ES-I3 (cell line): Measurements from ENCODE around the gene TMEM198.

Experiments
- H3K36me3 ChIP-seq: 2 replicates; pipeline ENCODE4 v1.6.1; 2013; ENCODE audit warnings: mild to moderate bottlenecking, low read length, control low read depth, moderate library complexity; ENCODE audit not compliant: insufficient read depth
- H3K4me1 ChIP-seq: 2 replicates; pipeline ENCODE4 v1.6.1; 2013; ENCODE audit warnings: mild to moderate bottlenecking, control low read depth, low read length; ENCODE audit not compliant: insufficient read depth
- H3K9ac ChIP-seq: 2 replicates; pipeline ENCODE4 v1.6.1; 2013; ENCODE audit warnings: low read depth, mild to moderate bottlenecking, low read length, moderate library complexity
- H3K9me3 ChIP-seq: 2 replicates; pipeline ENCODE4 v1.6.1; 2013; ENCODE audit warnings: mild to moderate bottlenecking, low read length, moderate library complexity; ENCODE audit not compliant: control insufficient read depth, insufficient read depth

Gene TMEM198

DNA sequence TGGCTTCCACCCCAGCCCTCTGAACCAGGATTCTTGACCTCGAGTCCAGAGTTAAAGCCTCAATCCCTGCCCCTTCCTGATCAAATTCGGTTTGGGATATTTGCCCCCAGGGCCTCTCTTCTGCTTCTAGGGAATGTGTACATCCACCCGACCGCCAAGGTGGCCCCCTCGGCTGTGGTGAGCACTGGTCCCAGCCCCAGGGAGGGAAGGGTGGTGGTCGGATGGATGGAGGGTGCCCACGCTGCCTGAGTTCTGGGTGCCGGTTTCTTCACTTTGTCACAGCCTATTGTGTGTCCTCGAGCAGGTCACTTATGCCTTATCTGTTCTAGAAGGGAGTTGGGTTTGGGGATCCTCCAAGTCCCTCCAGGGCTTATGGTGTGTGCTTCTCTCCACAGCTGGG lies 38.2 kb upstream of the TMEM198 start:
- H3K4me1 ChIP-seq, result peaks cover 38% of the 10 kb centered on the region
- H3K9me3 ChIP-seq, result no peaks in the 10 kb centered on the region
- no peak overlapping the region for H3K9ac ChIP-seq
- peaks cover 6% of the 10 kb centered on the region for H3K36me3 ChIP-seq

- peak overlapping the region; percentile 8; the same call in 1 of the 2 replicates for H3K9ac ChIP-seq
- H3K36me3 ChIP-seq, result peaks cover 6% of the 10 kb centered on the region
- peaks cover 37% of the 10 kb centered on the region for H3K4me1 ChIP-seq
- H3K9me3 ChIP-seq, result no peaks in the 10 kb centered on the region
These were observed 37.6 kb upstream of the TMEM198 start for GRCh38 chr2:219506153-219506801.

- Histone ChIP-seq H3K9me3 (no peaks in the 10 kb centered on the region), H3K9ac (peak overlapping the region; percentile 8; the same call in 1 of the 2 replicates), H3K4me1 (peaks cover 33% of the 10 kb centered on the region), H3K36me3 (peaks cover 6% of the 10 kb centered on the region; the same call in 1 of the 2 replicates)
These were observed 36.9 kb upstream of the TMEM198 start for GRCh38 chr2:219506802-219507526.

- Histone ChIP-seq H3K9me3 (no peaks in the 10 kb centered on the region), H3K9ac (no peak overlapping the region), H3K4me1 (peaks cover 36% of the 10 kb centered on the region), H3K36me3 (peaks cover 6% of the 10 kb centered on the region; the same call in 1 of the 2 replicates)
These were observed 36.0 kb upstream of the TMEM198 start for GRCh38 chr2:219507581-219508443.

- peaks cover 6% of the 10 kb centered on the region; the same call in 1 of the 2 replicates for H3K36me3 ChIP-seq
- H3K9ac ChIP-seq, result no peak overlapping the region
- H3K4me1 ChIP-seq, result peaks cover 40% of the 10 kb centered on the region
- no peaks in the 10 kb centered on the region for H3K9me3 ChIP-seq
These were observed 35.4 kb upstream of the TMEM198 start for GRCh38 chr2:219508444-219508734.

GRCh38 chr2:219508971-219509779 lies 34.7 kb upstream of the TMEM198 start:
- Histone ChIP-seq H3K4me1 (peaks cover 48% of the 10 kb centered on the region), H3K9me3 (no peaks in the 10 kb centered on the region), H3K9ac (peak overlapping the region; percentile 53; the same call in 1 of the 2 replicates), H3K36me3 (peaks cover 3% of the 10 kb centered on the region; the same call in 1 of the 2 replicates)

GRCh38 chr2:219509780-219510511 lies 33.9 kb upstream of the TMEM198 start:
- peaks cover 53% of the 10 kb centered on the region for H3K4me1 ChIP-seq
- H3K9ac ChIP-seq, result peak overlapping the region; percentile 53
- H3K9me3 ChIP-seq, result no peaks in the 10 kb centered on the region
- no peaks in the 10 kb centered on the region for H3K36me3 ChIP-seq

GRCh38 chr2:219510512-219511135 lies 33.2 kb upstream of the TMEM198 start:
- no peak overlapping the region for H3K9ac ChIP-seq
- H3K36me3 ChIP-seq, result no peaks in the 10 kb centered on the region
- H3K9me3 ChIP-seq, result no peaks in the 10 kb centered on the region
- peaks cover 53% of the 10 kb centered on the region for H3K4me1 ChIP-seq

DNA sequence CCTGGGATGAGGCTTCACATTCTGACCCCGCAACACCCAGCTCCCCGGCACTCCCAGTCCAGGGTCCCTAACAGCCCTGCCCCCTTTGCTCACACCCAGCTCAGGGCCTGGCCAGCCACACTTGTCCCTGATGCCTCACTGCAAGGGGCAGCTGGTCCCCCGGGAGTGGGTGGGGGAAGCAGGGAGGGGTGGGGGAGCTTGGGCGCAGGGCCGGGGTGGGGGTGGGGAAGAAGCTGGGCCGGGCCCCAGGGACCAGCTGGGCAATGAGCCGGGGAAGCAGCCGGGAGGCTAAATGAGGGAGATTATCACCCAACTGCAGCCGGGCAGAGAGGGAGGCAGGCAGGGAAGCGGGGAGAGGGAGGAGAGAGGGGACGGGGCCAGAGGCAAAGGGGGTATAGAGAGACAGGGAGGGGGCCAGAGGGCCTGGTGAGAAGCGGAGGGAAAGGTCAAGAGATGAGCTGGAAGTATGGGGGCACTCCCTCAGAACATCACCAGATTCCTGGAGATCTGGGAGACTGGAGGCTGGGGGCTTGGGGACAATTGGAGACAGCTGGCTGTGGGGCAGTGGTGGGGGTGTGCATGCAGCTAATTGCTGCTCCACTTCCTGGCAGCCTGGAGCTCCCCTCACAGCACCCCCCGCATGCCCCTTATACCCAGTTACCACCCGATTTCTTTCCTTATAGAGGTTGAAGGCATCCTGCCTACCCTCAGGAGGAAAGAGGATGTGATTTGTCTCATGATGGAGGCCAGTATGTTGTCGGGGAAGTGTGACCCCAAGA lies 32.1 kb upstream of the TMEM198 start:
- H3K36me3 ChIP-seq, result no peaks in the 10 kb centered on the region
- H3K9me3 ChIP-seq, result no peaks in the 10 kb centered on the region
- peaks cover 44% of the 10 kb centered on the region for H3K4me1 ChIP-seq
- H3K9ac ChIP-seq, result no peak overlapping the region

- no peaks in the 10 kb centered on the region for H3K9me3 ChIP-seq
- H3K36me3 ChIP-seq, result no peaks in the 10 kb centered on the region
- H3K9ac ChIP-seq, result no peak overlapping the region
- H3K4me1 ChIP-seq, result peaks cover 37% of the 10 kb centered on the region
These were observed 31.2 kb upstream of the TMEM198 start for GRCh38 chr2:219512524-219513216.

GRCh38 chr2:219513787-219514186 lies 30.0 kb upstream of the TMEM198 start:
- Histone ChIP-seq H3K36me3 (no peaks in the 10 kb centered on the region), H3K9ac (peak overlapping the region; percentile 8; the same call in 1 of the 2 replicates), H3K9me3 (no peaks in the 10 kb centered on the region), H3K4me1 (peaks cover 35% of the 10 kb centered on the region)

DNA sequence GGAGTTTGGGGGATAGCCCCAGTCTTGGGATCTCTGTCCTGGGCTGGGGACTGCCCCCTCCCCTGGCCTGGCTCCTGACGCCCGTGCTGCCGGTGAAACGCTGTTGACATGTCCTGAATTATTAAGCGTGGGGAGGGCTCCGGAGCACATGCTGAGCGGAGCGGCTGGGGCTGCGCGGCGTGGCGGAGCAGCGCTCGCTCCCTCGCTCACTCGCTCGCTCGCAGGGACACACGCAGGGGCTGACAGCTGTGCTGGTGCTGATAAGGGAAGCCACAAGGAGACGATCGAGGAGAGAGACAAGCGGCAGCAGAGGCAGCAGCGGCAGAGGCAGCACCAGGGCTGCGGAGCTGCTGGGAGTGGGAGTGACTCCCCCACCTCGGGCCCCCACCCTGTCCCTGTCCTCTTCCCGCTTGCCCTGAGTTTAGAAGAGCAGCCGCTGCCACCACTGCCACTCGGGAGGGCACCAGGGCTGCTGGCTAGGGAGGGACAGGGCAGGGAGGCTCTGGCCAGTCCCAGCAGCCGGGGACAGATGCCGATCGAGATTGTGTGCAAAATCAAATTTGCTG lies 29.5 kb upstream of the TMEM198 start, which contains the start of gene ASIC4:
Gene ASIC4, plus strand, starts transcription at position 287 of the 566 bp plus-strand sequence. Its CDS starts 243 bp downstream, at position 530.
- Histone ChIP-seq H3K36me3 (no peaks in the 10 kb centered on the region), H3K4me1 (peaks cover 38% of the 10 kb centered on the region), H3K9me3 (no peaks in the 10 kb centered on the region), H3K9ac (peak within 1 kb of the TSS; percentile 8; the same call in 1 of the 2 replicates)
